AG04450 (cell line): ENCODE data around the gene KCTD5. TPM values are rescaled to one million over a fixed set of nuclear protein-coding genes. Genes with fewer than 3 reads are reported as not detected.

Experiments
- CTCF ChIA-PET: fragments of 300-600, 350-600 bp; formaldehyde crosslinking; extraction: SDS; loops from one replicate; lab custom pipeline; 2022; ENCODE audit warnings: antibody characterized with exemption, inconsistent platforms; lab: Charles Lee
- POLR2A ChIA-PET: fragments of 350-600 bp; formaldehyde crosslinking; extraction: SDS; loops from one replicate; lab custom pipeline; 2021; ENCODE audit warnings: antibody characterized with exemption, inconsistent platforms; lab: Yijun Ruan, JAX
- DNase-seq: peaks from one replicate; pipeline ENCODE4 v3.0.0-alpha.2; 2011; ENCODE audit warnings: low read depth, low spot score
- H3K27ac ChIP-seq: one replicate; pipeline ENCODE4 v1.5.1; 2012; ENCODE audit warnings: low read depth, low read length, control low read depth
- H3K27me3 ChIP-seq: one replicate; pipeline ENCODE4 v1.6.0; 2012; ENCODE audit warnings: low read length; ENCODE audit not compliant: control insufficient read depth, insufficient read depth
- H3K4me3 ChIP-seq: 2 replicates; pipeline ENCODE4 v1.5.1; 2011; ENCODE audit warnings: mild to moderate bottlenecking, low read depth, low read length, control low read depth
- H3K9me3 ChIP-seq: 2 replicates; pipeline ENCODE4 v1.5.1; 2012; ENCODE audit warnings: low read length; ENCODE audit not compliant: control insufficient read depth, insufficient read depth
- polyA plus RNA-seq: library from polyadenylated mRNA; depleted of rRNA; stranded (reverse); fragments of >200 nt; gene quantifications from 2 replicates; pipeline ENCODE4 v1.2.3, GENCODE V29; 2011; rRNA removed
- TF ChIP-seq, protein P1 (sequence below): IDR thresholded peaks from 2 replicates; pipeline ENCODE4 v1.5.1; 2011; ENCODE audit warnings: low read depth, low read length, control low read depth, inconsistent platforms

Gene KCTD5
- polyA plus RNA-seq, 1 experiment: 27.8 TPM

DNA sequence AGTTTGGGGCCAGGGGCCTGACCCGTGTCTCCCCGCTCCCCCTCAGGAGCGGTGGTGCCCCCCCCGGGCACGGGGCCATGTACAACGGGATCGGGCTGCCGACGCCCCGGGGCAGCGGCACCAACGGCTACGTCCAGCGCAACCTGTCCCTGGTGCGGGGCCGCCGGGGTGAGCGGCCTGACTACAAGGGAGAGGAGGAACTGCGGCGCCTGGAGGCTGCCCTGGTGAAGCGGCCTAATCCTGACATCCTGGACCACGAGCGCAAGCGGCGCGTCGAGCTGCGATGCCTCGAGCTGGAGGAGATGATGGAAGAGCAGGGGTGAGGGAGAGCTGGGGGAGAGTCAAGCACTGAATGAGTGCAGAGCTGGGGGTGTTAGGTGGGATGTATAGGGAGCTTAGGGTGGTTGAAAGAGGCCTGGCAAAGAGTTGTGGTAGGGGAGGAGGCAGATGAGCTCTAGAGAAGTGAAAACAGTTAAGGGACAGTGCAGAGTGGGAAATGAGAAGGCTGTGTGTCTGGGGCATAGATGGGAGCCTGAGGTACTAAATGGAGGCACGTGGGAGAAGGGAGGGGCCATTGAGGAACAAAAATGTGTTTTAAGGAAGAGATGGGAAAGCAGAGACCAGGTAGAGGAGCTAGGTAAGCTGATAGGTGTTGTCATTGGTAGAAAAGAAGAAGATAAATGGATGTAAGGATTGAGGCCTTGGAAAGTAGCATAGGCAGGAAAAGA lies 74.1 kb downstream of the KCTD5 start:
- CTCF ChIA-PET: interaction anchor here (1.1 kb wide), 1 partner anchor 112 kb away, joined by 4 read pairs; no protein-coding TSS in a partner anchor
- Histone ChIP-seq H3K27ac (no peak overlapping the region), H3K4me3 (no peak overlapping the region), H3K9me3 (peaks cover 14% of the 10 kb centered on the region), H3K27me3 (no peaks in the 10 kb centered on the region)
- POLR2A ChIA-PET: no interaction called here
- TF ChIP-seq, protein P1, sequence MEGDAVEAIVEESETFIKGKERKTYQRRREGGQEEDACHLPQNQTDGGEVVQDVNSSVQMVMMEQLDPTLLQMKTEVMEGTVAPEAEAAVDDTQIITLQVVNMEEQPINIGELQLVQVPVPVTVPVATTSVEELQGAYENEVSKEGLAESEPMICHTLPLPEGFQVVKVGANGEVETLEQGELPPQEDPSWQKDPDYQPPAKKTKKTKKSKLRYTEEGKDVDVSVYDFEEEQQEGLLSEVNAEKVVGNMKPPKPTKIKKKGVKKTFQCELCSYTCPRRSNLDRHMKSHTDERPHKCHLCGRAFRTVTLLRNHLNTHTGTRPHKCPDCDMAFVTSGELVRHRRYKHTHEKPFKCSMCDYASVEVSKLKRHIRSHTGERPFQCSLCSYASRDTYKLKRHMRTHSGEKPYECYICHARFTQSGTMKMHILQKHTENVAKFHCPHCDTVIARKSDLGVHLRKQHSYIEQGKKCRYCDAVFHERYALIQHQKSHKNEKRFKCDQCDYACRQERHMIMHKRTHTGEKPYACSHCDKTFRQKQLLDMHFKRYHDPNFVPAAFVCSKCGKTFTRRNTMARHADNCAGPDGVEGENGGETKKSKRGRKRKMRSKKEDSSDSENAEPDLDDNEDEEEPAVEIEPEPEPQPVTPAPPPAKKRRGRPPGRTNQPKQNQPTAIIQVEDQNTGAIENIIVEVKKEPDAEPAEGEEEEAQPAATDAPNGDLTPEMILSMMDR: no peak
- DNase-seq: no peak

DNA sequence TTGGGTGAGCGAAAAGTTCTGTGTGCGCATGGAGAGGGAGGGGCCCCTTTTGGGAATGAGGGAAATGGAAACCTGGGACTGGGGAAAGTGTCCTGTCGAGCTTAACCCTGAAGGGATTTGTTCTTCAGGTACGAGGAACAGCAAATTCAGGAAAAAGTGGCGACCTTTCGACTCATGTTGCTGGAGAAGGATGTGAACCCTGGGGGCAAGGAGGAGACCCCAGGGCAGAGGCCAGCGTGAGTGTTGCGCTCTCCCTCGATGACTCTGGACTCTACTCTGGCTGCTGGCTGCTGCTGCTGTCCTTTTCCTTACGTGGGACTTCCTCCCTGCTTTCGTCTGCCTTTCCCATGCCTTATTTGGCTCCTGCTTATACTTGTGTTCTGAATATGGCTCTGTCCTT lies 75.0 kb downstream of the KCTD5 start:
- Histone ChIP-seq H3K4me3 (no peak overlapping the region), H3K9me3 (peaks cover 17% of the 10 kb centered on the region), H3K27ac (no peak overlapping the region), H3K27me3 (no peaks in the 10 kb centered on the region)
- ChIA-PET POLR2A (no interaction called here), CTCF (no interaction called here)
- TF ChIP-seq, protein P1: no peak
- no peak for DNase-seq

Other genes with a start within 250 kb of the KCTD5 start
- 1.8 TPM in 2 replicates for gene TEDC2, start 222.4 kb upstream of the KCTD5 start, polyA plus RNA-seq
- gene NTN3, start 211.2 kb upstream of the KCTD5 start, polyA plus RNA-seq: 0.31 and 0.38 TPM in 2 replicates
- 6.0 and 6.4 TPM in 2 replicates for gene TBC1D24, start 207.4 kb upstream of the KCTD5 start, polyA plus RNA-seq
- 11.0 and 19.9 TPM in 2 replicates for gene ATP6V0C, start 168.6 kb upstream of the KCTD5 start, polyA plus RNA-seq
- 7.7 and 11.9 TPM in 2 replicates for gene AMDHD2, start 162.2 kb upstream of the KCTD5 start, polyA plus RNA-seq
- not detected in 2 replicates for gene CEMP1, start 151.1 kb upstream of the KCTD5 start, polyA plus RNA-seq
- 27.7 and 32.4 TPM in 2 replicates for gene PDPK1, start 144.5 kb upstream of the KCTD5 start, polyA plus RNA-seq
- 0.32 and 0.46 TPM in 2 replicates for gene PRSS27, start 37.7 kb downstream of the KCTD5 start, polyA plus RNA-seq
- 80.5 and 116 TPM in 2 replicates for gene SRRM2, start 70.1 kb downstream of the KCTD5 start, polyA plus RNA-seq
- gene ELOB, start 94.8 kb downstream of the KCTD5 start, polyA plus RNA-seq: 146 and 230 TPM in 2 replicates
- gene PRSS33, start 105.0 kb downstream of the KCTD5 start, polyA plus RNA-seq: not detected in 2 replicates
- gene PRSS41, start 115.9 kb downstream of the KCTD5 start, polyA plus RNA-seq: not detected in 2 replicates
- gene PRSS21, start 134.7 kb downstream of the KCTD5 start, polyA plus RNA-seq: 0.17 and 0.47 TPM in 2 replicates
- 0.40 and 0.48 TPM in 2 replicates for gene ZG16B, start 147.8 kb downstream of the KCTD5 start, polyA plus RNA-seq
- gene PRSS22, start 175.6 kb downstream of the KCTD5 start, polyA plus RNA-seq: 0.11 and 0.17 TPM in 2 replicates
- 22.4 and 37.5 TPM in 2 replicates for gene FLYWCH2, start 200.7 kb downstream of the KCTD5 start, polyA plus RNA-seq
- 15.1 and 19.8 TPM in 2 replicates for gene FLYWCH1, start 229.4 kb downstream of the KCTD5 start, polyA plus RNA-seq